K562 (cell line): Measurements from ENCODE around the gene CYSRT1. TPM values are rescaled to one million over a fixed set of nuclear protein-coding genes. Genes with fewer than 3 reads are reported as not detected.

Experiments
- ATAC-seq: fragments of 200-7000 bp; cut with Tn5 transposase; 3 replicates; pipeline ENCODE4 v1.9.1; 2020; ENCODE audit warnings: moderate library complexity
- BruUV-seq: library from RNA; stranded (reverse); fragments of 400-500 nt; replicated peaks from 2 replicates; lab custom pipeline; 2021; lab: Mats Ljungman, UMichigan
- CTCF ChIA-PET: fragments of 300-600 bp; formaldehyde crosslinking; extraction: SDS; loops from one replicate; lab custom pipeline; 2021; ENCODE audit warnings: low intra/inter-chr PET ratio; lab: Yijun Ruan, JAX
- POLR2A ChIA-PET: fragments of 300-600, 350-650 bp; sonication (Branson Sonifier 250); formaldehyde crosslinking; extraction: SDS; loops from one replicate; lab custom pipeline; 2021; ENCODE audit warnings: antibody characterized with exemption, inconsistent platforms; lab: Yijun Ruan, JAX
- DNase-seq, 4 experiments: peaks; one replicate each; pipeline versions ENCODE4 v3.0.0 to v3.0.0-alpha.2; 2011 to 2018; ENCODE audit warnings: low spot score in 3 of 4, mixed read lengths in 3 of 4; ENCODE audit errors: extremely low read depth in 1 of 4
- FAIRE-seq: peaks from 2 replicates; lab custom pipeline; 2011; peaks lifted over from hg19 to GRCh38; lab: Jason Lieb, UNC
- H2AFZ ChIP-seq: 2 replicates; pipeline ENCODE4 v1.6.0; 2011; ENCODE audit warnings: low read depth, low read length, control low read depth, inconsistent platforms
- H3K27ac ChIP-seq: fragments of 200-600 bp; 3 replicates; pipeline ENCODE4 v1.8.0; 2011; ENCODE audit warnings: low read depth, mild to moderate bottlenecking, control low read depth, inconsistent platforms, low read length, moderate library complexity, mixed read lengths; ENCODE audit errors: extremely low read depth
- H3K27me3 ChIP-seq, 2 experiments: fragments of 300-600 bp in 1 of 2; 2 replicates in 1 of 2; 3 replicates in 1 of 2; pipeline versions ENCODE4 v1.6.0 to v1.8.0; 2011; ENCODE audit warnings: inconsistent platforms in 2 of 2, low read length in 2 of 2, mild to moderate bottlenecking in 1 of 2, mixed read lengths in 1 of 2, moderate library complexity in 1 of 2; ENCODE audit not compliant: control insufficient read depth in 2 of 2, insufficient read depth in 2 of 2
- H3K36me3 ChIP-seq: fragments of 300-600 bp; 3 replicates; pipeline ENCODE4 v1.8.0; 2011; ENCODE audit warnings: mild to moderate bottlenecking, low read length, inconsistent platforms; ENCODE audit not compliant: control insufficient read depth, insufficient read depth
- H3K4me1 ChIP-seq, 2 experiments: fragments of 200-600 bp in 1 of 2; replicated peaks in 1 of 2; 2 replicates in 1 of 2; 3 replicates in 1 of 2; pipeline versions ENCODE4 v1.5.1 to v1.8.0; 2011; ENCODE audit warnings: inconsistent platforms in 2 of 2, low read length in 2 of 2, mild to moderate bottlenecking in 1 of 2, mixed read lengths in 1 of 2, moderate library complexity in 1 of 2; ENCODE audit not compliant: control insufficient read depth in 2 of 2, insufficient read depth in 2 of 2
- H3K4me2 ChIP-seq: 2 replicates; pipeline ENCODE4 v1.6.1; 2011; ENCODE audit warnings: low read length, control low read depth, inconsistent platforms, mixed read lengths; ENCODE audit not compliant: insufficient read depth
- H3K4me3 ChIP-seq: fragments of 200-600 bp; sonication (generic), shearing (Covaris generic); 2 replicates; pipeline ENCODE4 v1.5.1; 2016; ENCODE audit warnings: control low read depth, inconsistent platforms
- H3K79me2 ChIP-seq: fragments of 200-600 bp; 3 replicates; pipeline ENCODE4 v1.8.0; 2011; ENCODE audit warnings: low read length, inconsistent platforms; ENCODE audit not compliant: control insufficient read depth, insufficient read depth
- H3K9ac ChIP-seq, 2 experiments: 2 replicates each; pipeline versions ENCODE4 v1.6.0 to v1.6.1; 2011; ENCODE audit warnings: low read depth in 2 of 2, low read length in 2 of 2, control low read depth in 1 of 2, inconsistent platforms in 1 of 2, mild to moderate bottlenecking in 1 of 2, mixed read lengths in 1 of 2; ENCODE audit not compliant: insufficient read depth in 1 of 2
- H3K9me1 ChIP-seq: one replicate; pipeline ENCODE4 v1.6.0; 2011; ENCODE audit warnings: inconsistent platforms, mild to moderate bottlenecking, low read length, moderate library complexity; ENCODE audit not compliant: control insufficient read depth, insufficient read depth
- H3K9me3 ChIP-seq: replicated peaks from 2 replicates; pipeline ENCODE4 v1.5.1; 2011; ENCODE audit warnings: low read depth, low read length, inconsistent platforms; ENCODE audit not compliant: control insufficient read depth, insufficient read depth
- H4K20me1 ChIP-seq: replicated peaks from 2 replicates; pipeline ENCODE4 v1.6.1; 2011; ENCODE audit warnings: low read length, inconsistent platforms, mixed read lengths; ENCODE audit not compliant: control insufficient read depth, insufficient read depth
- AFF4 ChIP-seq: sonication (generic); formaldehyde crosslinking; IDR thresholded peaks from 2 replicates; pipeline ENCODE4 v1.8.0; 2023; ENCODE audit warnings: mild to moderate bottlenecking, missing genetic modification reagents
- CBFA2T2 ChIP-seq: fragments of 450-650 bp; conservative IDR thresholded peaks from 2 replicates; pipeline ENCODE4 v1.6.1; 2017; ENCODE audit warnings: mild to moderate bottlenecking
- CBFA2T3 ChIP-seq: fragments of 450-650 bp; IDR thresholded peaks from 2 replicates; pipeline ENCODE4 v1.6.1; 2017
- MTA2 ChIP-seq: fragments of 450-650 bp; IDR thresholded peaks from 2 replicates; pipeline ENCODE4 v1.6.1; 2016; ENCODE audit warnings: low read depth
- TAL1 ChIP-seq: fragments of 450-650 bp; IDR thresholded peaks from 2 replicates; pipeline ENCODE4 v1.6.1; 2016; ENCODE audit warnings: mild to moderate bottlenecking
- TEAD4 ChIP-seq, 2 experiments: sonication (generic) in 1 of 2; formaldehyde crosslinking in 1 of 2; IDR thresholded peaks; 2 replicates each; pipeline versions ENCODE4 v1.6.1 to v1.8.0; 2012 to 2022; ENCODE audit warnings: borderline replicate concordance in 1 of 2, inconsistent platforms in 1 of 2, low read length in 1 of 2, mild to moderate bottlenecking in 1 of 2, missing genetic modification reagents in 1 of 2
- WGBS: fragments of 100-300 bp; shearing (Covaris generic); methylation state at CpG from one replicate; pipeline ENCODE4 v1.1.6; 2016; ENCODE audit warnings: low coverage, mixed read lengths; ENCODE audit not compliant: insufficient coverage; ENCODE audit errors: missing lambda C conversion rate; 5-methylcytosine and 5-hydroxymethylcytosine counted together
- in situ Hi-C: fragments of 300-500 bp; cut with MboI; formaldehyde crosslinking; loops from 4 replicates; pipeline ENCODE4 v1.15.0; 2018; ENCODE audit warnings: inconsistent platforms, mixed read lengths
- intact Hi-C: fragments of 100-400 bp; cut with micrococcal nuclease; formaldehyde crosslinking; loops from 2 replicates; pipeline ENCODE4 v1.14.2; 2022
- polyA plus RNA-seq, 8 experiments: library from polyadenylated mRNA; depleted of rRNA in 4 of 8; stranded (reverse) in 5 of 8; unstranded in 3 of 8; fragments of >200 nt; fragmentation: Nextera tagmentation in 2 of 8; fragmentation: Illumina TruSeq in 1 of 8; extraction: Ambion mirVana in 2 of 8; extraction: Trizol in 1 of 8; gene quantifications; 2 replicates each; pipeline versions ENCODE4 v1.2.1 to v1.2.3, GENCODE V29; 2011 to 2014; ENCODE audit warnings: inconsistent platforms in 1 of 8, missing spikeins in 1 of 8
- total RNA-seq, 7 experiments: library from RNA; depleted of rRNA in 6 of 7; stranded (reverse); fragments of >200 nt in 6 of 7; fragmentation: Illumina TruSeq in 2 of 7; extraction: Trizol in 2 of 7; gene quantifications; 2 replicates each; pipeline versions ENCODE4 v1.2.1 to v1.2.3, GENCODE V29; 2011 to 2021; ENCODE audit warnings: low replicate concordance in 1 of 7

Gene CYSRT1
- total and polyA plus RNA-seq, 9 of the 15 experiments (the other 6 are each of a cell fraction or from before 2014, with no cell fraction given) = 0.04 to 1.4 (median 0.42) TPM; not detected in 3

DNA sequence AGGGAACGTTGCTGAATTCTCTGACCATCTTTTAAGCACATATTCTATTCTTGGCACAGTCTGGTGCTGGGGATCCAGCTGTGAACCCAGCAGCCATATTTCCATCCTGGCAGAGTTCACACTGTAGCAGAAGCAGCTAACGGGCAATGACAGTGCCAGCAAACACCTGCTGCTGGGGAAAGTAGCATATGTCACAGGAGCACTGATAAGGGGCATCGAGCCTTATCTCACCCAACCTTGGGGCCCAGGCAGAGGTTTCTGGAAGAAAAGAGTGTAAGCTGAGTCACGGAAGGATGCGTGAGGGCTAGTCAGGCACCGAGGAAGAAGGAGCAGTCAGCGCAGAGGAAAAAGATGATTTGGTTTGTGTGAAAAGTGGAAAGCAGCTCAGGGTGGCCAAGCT, 18.4 kb upstream of the CYSRT1 start:
- H3K4me1 ChIP-seq = peaks cover 25 to 52% of the 10 kb centered on the region in 2 experiments
- ChIA-PET CTCF (no interaction called here), POLR2A (interaction anchor here (0.5 to 1.3 kb wide), 4 partner anchors 9 to 101 kb away, joined by 3 to 5 read pairs (median 4); no protein-coding TSS in a partner anchor)
- peak overlapping the region; percentile 95 for H3K4me2 ChIP-seq
- H3K27ac ChIP-seq = peak overlapping the region; percentile 88
- no TSS peak for BruUV-seq
- TF ChIP-seq CBFA2T2 (peak; percentile 44), TEAD4 (IDR thresholded peaks at IDR 0.05; ENCODE audit: low read length) (peak; percentile 47), TEAD4 (CRISPR knock-in tag; IDR thresholded peaks at IDR 0.05; ENCODE audit: borderline replicate concordance) (no peak), AFF4 (CRISPR knock-in tag) (no peak), CBFA2T3 (peak; percentile 72), TAL1 (peak; percentile 27; the same call in 1 of the 2 replicates), MTA2 (no peak)
- no peaks in the 10 kb centered on the region for H3K27me3 ChIP-seq
- no peak for ATAC-seq
- WGBS = 18% methylated on average over 6 of the region's 7 CpGs
- intact Hi-C loops = no loop called here
- no peak overlapping the region for H2AFZ ChIP-seq
- peak overlapping the region; percentile 99 for H3K4me3 ChIP-seq
- peaks cover 3% of the 10 kb centered on the region for H4K20me1 ChIP-seq
- H3K79me2 ChIP-seq = peaks cover 52% of the 10 kb centered on the region
- H3K36me3 ChIP-seq = peaks cover 46% of the 10 kb centered on the region; the same call in 2 of the 3 replicates
- DNase-seq = peak in 2 of 4 experiments; percentile 38 to 49
- peak overlapping the region; percentile 92 to 98 for H3K9ac ChIP-seq
- in situ Hi-C loops = no loop called here
- no peak for FAIRE-seq
- no peaks in the 10 kb centered on the region for H3K9me3 ChIP-seq
- H3K9me1 ChIP-seq = peaks cover 3% of the 10 kb centered on the region
